Anterior cingulate cortex (tissue), 58 donors: ENCODE results near the gene GALT.
A peak's percentile ranks its signal among the peaks of the same experiment; 100 is the strongest.

Experiments
- DNase-seq, 58 donors: peaks; one replicate each; lab custom pipeline; 2025; lab: John Stamatoyannopoulos, UW

GALT gene

GRCh38 chr9:34671307-34671706, 24.8 kb downstream of the GALT start:
- no peak for DNase-seq

- DNase-seq, result no peak
Measured at GRCh38 chr9:34674440-34674839, 28.0 kb downstream of the GALT start.

- peak in 31 of 58 donors; percentile 1 to 59 (median 14) for DNase-seq
Measured at GRCh38 chr9:34675048-34675714, 28.7 kb downstream of the GALT start.

GRCh38 chr9:34675869-34676268, 29.4 kb downstream of the GALT start:
- DNase-seq, result no peak

- no peak for DNase-seq
Measured at GRCh38 chr9:34684145-34684544, 37.7 kb downstream of the GALT start.

GRCh38 chr9:34684816-34685215, 38.3 kb downstream of the GALT start:
- no peak for DNase-seq

GRCh38 chr9:34685591-34685990, 39.1 kb downstream of the GALT start:
- no peak for DNase-seq

- no peak for DNase-seq
Measured at GRCh38 chr9:34686231-34686630, 39.8 kb downstream of the GALT start.

GRCh38 chr9:34686732-34687131, 40.3 kb downstream of the GALT start:
- DNase-seq, result no peak

GRCh38 chr9:34687276-34688030, 41.0 kb downstream of the GALT start:
- DNase-seq, result no peak

GRCh38 chr9:34688329-34689115, 42.0 kb downstream of the GALT start:
- DNase-seq, result no peak

- no peak for DNase-seq
Measured at GRCh38 chr9:34689116-34689470, 42.6 kb downstream of the GALT start.

- DNase-seq, result no peak
Measured at GRCh38 chr9:34689512-34689911, 43.0 kb downstream of the GALT start.

- DNase-seq, result peak in 1 of 58 donors; percentile 3
Measured at GRCh38 chr9:34690983-34691935, 44.8 kb downstream of the GALT start, which contains the start of gene CCL19. TSS of gene CCL19 (minus strand) at chr9:34691276. CDS start at chr9:34691139, 137 bp downstream.

- DNase-seq, result no peak
Measured at GRCh38 chr9:34691936-34692315, 45.5 kb downstream of the GALT start.

- DNase-seq, result no peak
Measured at GRCh38 chr9:34693560-34693959, 47.1 kb downstream of the GALT start.

GRCh38 chr9:34694811-34695210, 48.3 kb downstream of the GALT start:
- DNase-seq, result no peak
